Muscle of back (tissue), 11 donors: ENCODE measurements around the gene PPFIA4. TPM values are rescaled to one million over a fixed set of nuclear protein-coding genes. Genes with fewer than 3 reads are reported as not detected.

Experiments
- DNase-seq, 3 donors: peaks; one replicate each; pipeline versions ENCODE4 v3.0.0 to v3.0.0-alpha.2; 2013
- polyA plus RNA-seq, 10 donors: library from polyadenylated mRNA; unstranded; fragments of 120-200 nt; gene quantifications; one replicate each; pipeline ENCODE4 v1.2.1, GENCODE V29; 2013; ENCODE audit not compliant: insufficient read length in 10 of 10

Gene PPFIA4
- polyA plus RNA-seq, 10 donors, result 19.9 to 68.4 (median 43.9) TPM

- DNase-seq, result no peak
Observed at GRCh38 chr1:203056516-203056915, 30.2 kb downstream of the PPFIA4 start.

- DNase-seq, result peak in 2 of 3 donors; percentile 61 to 78
Observed at GRCh38 chr1:203057911-203058675, 31.8 kb downstream of the PPFIA4 start.

GRCh38 chr1:203058676-203058935 is 32.3 kb downstream of the PPFIA4 start:
- no peak for DNase-seq

- no peak for DNase-seq
Observed at GRCh38 chr1:203059485-203059884, 33.2 kb downstream of the PPFIA4 start.

GRCh38 chr1:203060115-203060514 is 33.8 kb downstream of the PPFIA4 start:
- DNase-seq, result no peak

- DNase-seq, result no peak
Observed at GRCh38 chr1:203063287-203063686, 37.0 kb downstream of the PPFIA4 start.

GRCh38 chr1:203065191-203065590 is 38.9 kb downstream of the PPFIA4 start:
- peak in 1 of 3 donors; percentile 30 for DNase-seq

- DNase-seq, result no peak
Observed at GRCh38 chr1:203065986-203066385, 39.7 kb downstream of the PPFIA4 start.

GRCh38 chr1:203066965-203067364 is 40.7 kb downstream of the PPFIA4 start:
- no peak for DNase-seq

GRCh38 chr1:203069030-203069747 is 42.9 kb downstream of the PPFIA4 start:
- DNase-seq, result peak in 2 of 3 donors; percentile 73 to 78

GRCh38 chr1:203072002-203072602 is 45.8 kb downstream of the PPFIA4 start:
- DNase-seq, result no peak

- DNase-seq, result no peak
Observed at GRCh38 chr1:203072911-203073310, 46.6 kb downstream of the PPFIA4 start.

GRCh38 chr1:203073469-203073868 is 47.2 kb downstream of the PPFIA4 start:
- DNase-seq, result no peak

GRCh38 chr1:203074610-203075009 is 48.3 kb downstream of the PPFIA4 start:
- no peak for DNase-seq

GRCh38 chr1:203075236-203076030 is 49.1 kb downstream of the PPFIA4 start:
- DNase-seq, result no peak

GRCh38 chr1:203076031-203076511 is 49.8 kb downstream of the PPFIA4 start:
- no peak for DNase-seq

- no peak for DNase-seq
Observed at GRCh38 chr1:203077367-203077766, 51.1 kb downstream of the PPFIA4 start.

- DNase-seq, result no peak
Observed at GRCh38 chr1:203077956-203078355, 51.7 kb downstream of the PPFIA4 start.

GRCh38 chr1:203078478-203078877 is 52.2 kb downstream of the PPFIA4 start:
- DNase-seq, result no peak

- DNase-seq, result no peak
Observed at GRCh38 chr1:203080456-203080855, 54.2 kb downstream of the PPFIA4 start.

GRCh38 chr1:203081465-203082230 is 55.4 kb downstream of the PPFIA4 start:
- DNase-seq, result no peak

GRCh38 chr1:203082231-203082505 is 55.9 kb downstream of the PPFIA4 start:
- DNase-seq, result no peak
